Ramos (cell line): ENCODE results near the gene OR51B2.
"Not testable (repeated sequence)": the region's sequence is repeated elsewhere in the genome, so short reads cannot be mapped to it uniquely, and the experiment has no call there.

ENCODE experiments used
- in situ Hi-C: fragments of 300-500 bp; cut with MboI; formaldehyde crosslinking; loops from one replicate; pipeline ENCODE4 v1.14.3; 2022; ENCODE audit warnings: low sequenced_read_pairs; ENCODE audit not compliant: unreplicated experiment

The OR51B2 gene, protein sequence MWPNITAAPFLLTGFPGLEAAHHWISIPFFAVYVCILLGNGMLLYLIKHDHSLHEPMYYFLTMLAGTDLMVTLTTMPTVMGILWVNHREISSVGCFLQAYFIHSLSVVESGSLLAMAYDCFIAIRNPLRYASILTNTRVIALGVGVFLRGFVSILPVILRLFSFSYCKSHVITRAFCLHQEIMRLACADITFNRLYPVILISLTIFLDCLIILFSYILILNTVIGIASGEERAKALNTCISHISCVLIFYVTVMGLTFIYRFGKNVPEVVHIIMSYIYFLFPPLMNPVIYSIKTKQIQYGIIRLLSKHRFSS

GRCh38 chr11:5324197-5324596 lies at the start of gene OR51B2:
TSS of gene OR51B2 (minus strand) at chr11:5324297. CDS start at chr11:5324297, 0 bp downstream.
- in situ Hi-C loops = no loop called here

DNA sequence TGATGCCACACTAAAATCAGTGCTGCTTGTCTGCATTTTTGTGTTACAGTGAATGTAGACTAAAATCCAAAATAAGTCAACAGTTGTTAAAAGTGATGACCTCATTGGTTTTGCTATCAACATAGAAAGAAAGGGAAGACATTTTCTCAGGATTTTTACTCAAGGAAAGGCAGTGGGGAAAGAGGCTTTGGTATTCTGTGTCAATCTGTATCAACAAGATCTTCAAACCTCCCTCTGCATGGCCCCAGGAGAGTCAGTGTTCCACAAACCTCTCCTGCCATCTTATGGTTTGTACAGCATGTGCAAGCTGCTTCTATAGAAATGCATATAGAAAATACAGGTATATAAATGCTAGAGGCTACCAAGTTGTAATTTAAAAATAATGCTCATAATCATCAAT lies 45.7 kb upstream of the OR51B2 start:
- in situ Hi-C loops = no loop called here

DNA sequence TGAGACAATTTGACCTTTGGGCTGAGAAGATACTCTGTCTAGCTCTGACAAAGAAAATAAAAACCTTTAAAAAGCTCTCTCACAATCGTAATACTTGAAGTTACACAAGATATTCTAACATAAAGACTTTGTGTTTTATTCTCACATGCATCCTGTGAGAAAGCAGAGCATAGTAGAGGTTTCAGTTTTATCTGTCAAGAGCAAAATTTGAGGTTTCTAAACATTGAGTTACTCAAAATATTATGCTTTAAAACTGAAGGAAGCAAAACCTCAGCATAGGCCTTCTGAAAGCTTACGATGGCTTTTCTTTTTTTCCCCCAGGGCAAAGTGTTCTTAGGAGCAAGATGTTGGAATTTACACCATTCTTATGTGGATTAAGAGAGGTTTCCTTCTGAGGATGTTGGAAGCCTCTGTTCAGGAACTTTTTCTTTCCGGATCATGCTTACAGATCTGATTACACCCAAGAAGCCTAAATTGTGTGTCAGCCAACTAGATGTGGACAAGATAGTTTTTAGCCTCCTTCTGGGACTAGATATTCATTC lies 44.5 kb upstream of the OR51B2 start:
- in situ Hi-C loops = no loop called here

- in situ Hi-C loops = no loop called here
Observed at GRCh38 chr11:5367448-5368074, 43.5 kb upstream of the OR51B2 start.

DNA sequence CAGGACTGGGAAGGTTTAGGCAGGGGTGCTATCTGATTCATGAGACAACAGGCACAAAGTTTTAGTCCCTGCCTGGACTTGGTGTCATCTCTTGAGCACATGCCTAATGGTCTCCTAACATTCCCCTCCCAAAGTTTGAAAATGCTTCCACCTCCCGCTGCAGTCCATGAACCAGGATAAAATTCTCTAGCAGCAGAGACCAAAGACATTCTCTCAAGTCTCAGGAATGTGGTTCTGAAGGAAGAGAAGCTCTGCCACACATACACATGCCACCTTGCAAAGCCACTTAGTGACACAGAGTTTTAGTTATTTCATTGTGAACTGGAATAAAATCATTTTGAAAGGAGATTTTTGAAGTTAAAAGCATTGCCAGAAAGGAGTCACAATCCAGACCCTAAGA lies 42.8 kb upstream of the OR51B2 start:
- in situ Hi-C loops = no loop called here

DNA sequence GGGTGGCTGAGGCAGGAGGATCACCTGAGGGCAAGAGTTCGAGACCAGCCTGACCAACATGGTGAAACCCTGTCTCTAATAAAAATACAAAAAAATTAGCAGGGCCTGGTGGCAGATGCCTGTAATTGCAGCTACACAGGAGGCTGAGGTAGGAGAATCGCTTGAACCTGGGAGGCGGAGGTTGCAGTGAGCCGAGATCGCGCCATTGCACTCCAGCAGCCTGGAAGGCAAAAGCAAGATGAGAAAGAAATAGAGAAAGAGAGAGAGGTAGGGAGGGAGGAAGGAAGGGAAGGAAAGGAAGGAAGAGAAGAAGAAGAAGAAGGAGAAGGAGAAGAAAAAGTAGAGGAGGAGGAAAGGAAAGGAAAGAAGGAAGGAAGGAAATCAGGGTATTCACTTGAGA lies 42.3 kb upstream of the OR51B2 start:
- in situ Hi-C loops = not testable (repeated sequence)

- in situ Hi-C loops = no loop called here
Observed at GRCh38 chr11:5364214-5364613, 40.1 kb upstream of the OR51B2 start.

- in situ Hi-C loops = no loop called here
Observed at GRCh38 chr11:5363679-5364078, 39.6 kb upstream of the OR51B2 start.

- in situ Hi-C loops = no loop called here
Observed at GRCh38 chr11:5362017-5362625, 38.0 kb upstream of the OR51B2 start.

- in situ Hi-C loops = not testable (repeated sequence)
Observed at GRCh38 chr11:5356031-5356430, 31.9 kb upstream of the OR51B2 start.

DNA sequence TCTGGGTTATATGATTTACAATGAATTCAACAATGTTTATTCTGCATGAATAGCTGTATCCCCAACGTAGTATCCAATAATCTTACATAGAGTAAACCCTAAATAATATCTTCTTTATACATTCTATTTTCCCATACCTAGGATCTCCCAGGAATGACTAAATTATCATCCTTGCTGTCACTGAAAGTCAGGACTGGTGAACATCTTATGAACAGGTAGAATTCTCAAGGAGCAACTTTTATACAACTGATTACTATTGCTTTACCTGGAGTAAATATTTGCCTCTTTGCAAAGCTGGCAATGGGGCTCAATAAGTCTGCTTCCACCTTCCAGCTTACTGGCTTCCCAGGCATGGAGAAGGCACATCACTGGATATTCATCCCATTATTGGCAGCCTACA lies 27.1 kb upstream of the OR51B2 start, which contains the start of gene OR51B6:
Gene OR51B6, plus strand, starts transcription at position 301 of the 400 bp plus-strand sequence. Its CDS starts 0 bp downstream, at position 301.
- in situ Hi-C loops = no loop called here

GRCh38 chr11:5349550-5349949 lies 25.5 kb upstream of the OR51B2 start:
- in situ Hi-C loops = no loop called here

- in situ Hi-C loops = no loop called here
Observed at GRCh38 chr11:5348551-5349194, 24.6 kb upstream of the OR51B2 start.

DNA sequence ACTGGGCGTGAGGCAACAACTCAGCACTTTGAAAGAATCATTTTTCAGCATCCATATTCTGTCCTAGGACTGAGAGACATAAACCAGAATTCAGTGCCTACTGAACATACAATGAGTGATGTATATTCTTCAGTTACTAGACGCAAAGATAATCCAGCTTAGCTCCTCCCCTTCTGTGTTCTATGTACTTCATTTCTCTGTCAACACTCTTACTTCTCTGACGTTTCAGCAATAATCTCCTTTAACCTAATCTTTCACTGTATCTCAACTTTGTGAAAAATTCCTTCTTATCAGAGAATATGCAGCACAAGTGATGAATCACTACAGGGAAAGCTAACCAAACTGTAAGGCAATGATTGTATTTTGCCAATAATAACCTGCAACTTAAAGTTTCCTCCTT lies 21.7 kb upstream of the OR51B2 start:
- in situ Hi-C loops = no loop called here

GRCh38 chr11:5343474-5344335 lies 19.6 kb upstream of the OR51B2 start, which contains the start of gene OR51B5:
TSS of gene OR51B5 (minus strand) at chr11:5343524. CDS start at chr11:5343524, 0 bp downstream.
- in situ Hi-C loops = no loop called here

DNA sequence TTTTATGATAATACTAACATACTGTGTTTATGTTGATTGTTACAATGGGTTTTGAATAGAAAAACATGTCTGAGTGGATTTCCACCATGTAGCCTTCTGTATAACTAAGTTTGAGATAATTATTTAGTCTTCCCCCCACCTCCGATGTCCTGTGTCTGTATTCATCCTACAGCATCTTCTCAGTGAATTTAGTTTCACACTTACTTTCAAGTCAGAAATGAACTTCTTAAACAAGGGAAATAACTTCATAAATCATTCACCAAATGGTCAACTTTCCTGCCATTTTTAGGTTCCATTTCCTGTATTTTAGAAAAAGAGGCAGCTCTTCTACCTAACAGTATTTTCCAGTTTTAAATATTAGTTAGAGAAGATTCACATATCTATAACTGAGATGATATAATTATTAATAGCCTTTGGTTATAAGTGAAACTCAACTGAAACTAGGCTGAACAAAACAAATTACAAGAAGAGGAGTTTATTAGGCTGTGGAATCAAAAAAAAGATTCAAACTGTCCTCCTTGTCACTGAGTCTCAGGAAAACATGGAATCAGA lies 15.8 kb upstream of the OR51B2 start:
- in situ Hi-C loops = no loop called here

GRCh38 chr11:5337253-5337652 lies 13.2 kb upstream of the OR51B2 start:
- in situ Hi-C loops = not testable (repeated sequence)

DNA sequence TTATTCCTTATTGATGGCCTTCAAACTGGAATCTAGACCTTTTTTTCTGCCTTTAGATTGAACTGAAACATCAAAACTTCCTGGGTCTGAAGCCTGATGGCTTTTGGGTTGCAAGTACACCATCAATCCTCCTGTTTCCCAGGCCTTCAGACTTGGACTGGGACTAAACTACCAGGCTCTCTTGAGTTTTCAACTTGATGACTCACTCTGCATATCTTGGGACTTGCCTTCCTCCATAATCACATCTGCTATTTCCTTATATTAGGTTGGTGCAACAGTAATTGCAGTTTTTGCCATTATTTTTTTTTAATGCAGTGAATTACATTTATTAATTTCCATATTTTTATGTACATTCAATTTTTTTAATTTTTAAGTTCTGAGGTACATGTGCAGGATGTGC lies 12.2 kb upstream of the OR51B2 start:
- in situ Hi-C loops = no loop called here

DNA sequence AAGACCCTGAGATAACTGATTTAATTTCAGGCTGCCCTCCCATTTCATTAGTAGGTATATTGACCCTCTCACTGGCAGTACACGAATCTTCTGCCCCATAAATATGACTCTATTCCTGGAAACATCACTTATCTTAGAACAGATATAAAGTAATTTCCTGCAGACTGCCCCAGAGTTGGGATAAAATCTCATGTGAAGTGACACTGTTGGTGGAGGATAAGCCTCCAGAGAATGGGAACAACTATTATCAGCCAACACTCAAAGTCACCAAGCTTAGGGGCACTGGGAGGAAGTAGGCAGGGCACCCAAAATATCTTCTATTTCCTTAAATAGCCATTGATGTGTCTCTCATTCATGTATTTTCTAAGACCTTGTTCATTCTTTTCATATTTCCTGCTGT lies 11.1 kb upstream of the OR51B2 start:
- in situ Hi-C loops = no loop called here
